HEK293 (cell line): ENCODE measurements around the gene COL8A1.

ENCODE experiments used
- BCL11A ChIP-seq: fragments of 450-650 bp; formaldehyde crosslinking; IDR thresholded peaks from 2 replicates; pipeline ENCODE4 v1.5.1; 2016; ENCODE audit warnings: low read depth, missing biosample characterization, missing genetic modification characterization
- CTCF ChIP-seq: fragments of 450-650 bp; formaldehyde crosslinking; IDR thresholded peaks from 2 replicates; pipeline ENCODE4 v1.5.1; 2016; ENCODE audit warnings: missing biosample characterization, missing genetic modification characterization
- MYNN ChIP-seq: fragments of 450-650 bp; formaldehyde crosslinking; IDR thresholded peaks from 2 replicates; pipeline ENCODE4 v1.5.1; 2016; ENCODE audit warnings: missing biosample characterization, missing genetic modification characterization, borderline replicate concordance
- PATZ1 ChIP-seq: fragments of 450-650 bp; formaldehyde crosslinking; IDR thresholded peaks from 2 replicates; pipeline ENCODE4 v1.5.1; 2016; ENCODE audit warnings: missing biosample characterization, missing genetic modification characterization
- TCF7L2 ChIP-seq: IDR thresholded peaks from 2 replicates; pipeline ENCODE4 v1.6.1; 2011; ENCODE audit warnings: low read depth, mild to moderate bottlenecking, inconsistent platforms, low read length, moderate library complexity, borderline replicate concordance
- YY2 ChIP-seq: fragments of 450-650 bp; formaldehyde crosslinking; IDR thresholded peaks from 2 replicates; pipeline ENCODE4 v1.5.1; 2016; ENCODE audit warnings: missing biosample characterization, missing genetic modification characterization
- ZNF148 ChIP-seq: fragments of 450-650 bp; formaldehyde crosslinking; IDR thresholded peaks from 2 replicates; pipeline ENCODE4 v1.5.0; 2017; ENCODE audit warnings: missing biosample characterization, missing genetic modification characterization, borderline replicate concordance
- ZNF157 ChIP-seq: fragments of 450-650 bp; formaldehyde crosslinking; IDR thresholded peaks from 2 replicates; pipeline ENCODE4 v1.5.1; 2016; ENCODE audit warnings: missing biosample characterization, missing genetic modification characterization
- ZNF23 ChIP-seq: fragments of 450-650 bp; formaldehyde crosslinking; IDR thresholded peaks from 2 replicates; pipeline ENCODE4 v1.5.1; 2016; ENCODE audit warnings: missing biosample characterization, missing genetic modification characterization, borderline replicate concordance
- ZNF274 ChIP-seq, 2 experiments: fragments of 200-500 bp in 1 of 2; fragments of 450-650 bp in 1 of 2; sonication (Bioruptor generic) in 1 of 2; formaldehyde crosslinking in 1 of 2; IDR thresholded peaks; 2 replicates each; pipeline versions ENCODE4 v1.5.1 to v1.6.1; 2014 to 2016; ENCODE audit warnings: borderline replicate concordance in 1 of 2, inconsistent platforms in 1 of 2, low read length in 1 of 2, missing biosample characterization in 1 of 2, missing genetic modification characterization in 1 of 2
- ZNF292 ChIP-seq: fragments of 450-650 bp; formaldehyde crosslinking; IDR thresholded peaks from 2 replicates; pipeline ENCODE4 v1.5.1; 2016; ENCODE audit warnings: low read depth, missing biosample characterization, missing genetic modification characterization, borderline replicate concordance
- ZNF404 ChIP-seq: fragments of 450-650 bp; formaldehyde crosslinking; IDR thresholded peaks from 2 replicates; pipeline ENCODE4 v1.5.1; 2017; ENCODE audit warnings: missing biosample characterization, missing genetic modification characterization
- ZNF501 ChIP-seq: fragments of 450-650 bp; formaldehyde crosslinking; IDR thresholded peaks from 2 replicates; pipeline ENCODE4 v1.5.1; 2016; ENCODE audit warnings: missing biosample characterization, missing genetic modification characterization
- ZNF549 ChIP-seq: fragments of 450-650 bp; IDR thresholded peaks from 2 replicates; pipeline ENCODE4 v1.5.1; 2018; ENCODE audit warnings: missing biosample characterization, missing genetic modification characterization, mild to moderate bottlenecking, inconsistent platforms, moderate library complexity

GRCh38 chr3:99639579-99639978 is 1.2 kb downstream of the COL8A1 start:
- no peak for TF ChIP-seq ZNF274 (IDR thresholded peaks at IDR 0.05; ENCODE audit: low read length)
- TF ChIP-seq ZNF274 (tag by site-specific recombination; IDR thresholded peaks at IDR 0.05; ENCODE audit: borderline replicate concordance), result no peak
- TF ChIP-seq CTCF (tag by site-specific recombination), result no peak
- no peak for TF ChIP-seq MYNN
- TF ChIP-seq YY2 (tag by site-specific recombination), result no peak
- TF ChIP-seq ZNF549 (tag by site-specific recombination), result no peak
- no peak for TF ChIP-seq TCF7L2
- TF ChIP-seq BCL11A (tag by site-specific recombination), result no peak
- no peak for TF ChIP-seq ZNF404
- TF ChIP-seq PATZ1 (tag by site-specific recombination), result no peak
- TF ChIP-seq ZNF292 (tag by site-specific recombination), result no peak
- TF ChIP-seq ZNF157 (tag by site-specific recombination), result no peak
- TF ChIP-seq ZNF501 (tag by site-specific recombination), result no peak
- no peak for TF ChIP-seq ZNF23
- no peak for TF ChIP-seq ZNF148 (tag by site-specific recombination)
